GM12878 (cell line): ENCODE measurements around the gene ARHGAP26. TPM values are rescaled to one million over a fixed set of nuclear protein-coding genes. Genes with fewer than 3 reads are reported as not detected.

Source experiments
- ATAC-seq: fragments of 200-7000 bp; cut with Tn5 transposase; 3 replicates; pipeline ENCODE4 v1.9.1; 2020; ENCODE audit warnings: mild to moderate bottlenecking, moderate library complexity
- BruUV-seq: library from RNA; stranded (reverse); fragments of 400-500 nt; replicated peaks from 2 replicates; lab custom pipeline; 2021; lab: Mats Ljungman, UMichigan
- CTCF ChIA-PET: fragments of 300-600 bp; sonication (Branson Sonifier 250); formaldehyde crosslinking; extraction: SDS; loops from one replicate; lab custom pipeline; 2021; ENCODE audit warnings: inconsistent platforms; lab: Yijun Ruan, JAX
- POLR2A ChIA-PET: fragments of 350-600 bp; formaldehyde crosslinking; extraction: SDS; loops from one replicate; lab custom pipeline; 2021; ENCODE audit warnings: inconsistent platforms; lab: Charles Lee
- RAD21 ChIA-PET: fragments of 300-600 bp; sonication (Branson Sonifier 250); formaldehyde crosslinking; loops from one replicate; lab custom pipeline; 2023; ENCODE audit warnings: antibody characterized with exemption; ENCODE audit not compliant: unreplicated experiment; lab: Charles Lee
- SMC1A ChIA-PET: fragments of 300-600 bp; sonication (Branson Sonifier 250); formaldehyde crosslinking; loops from one replicate; lab custom pipeline; 2023; ENCODE audit not compliant: unreplicated experiment, uncharacterized antibody; lab: Charles Lee
- DNase-seq: peaks from one replicate; pipeline ENCODE4 v3.0.0-alpha.2; 2011; ENCODE audit warnings: low read depth, low spot score
- FAIRE-seq: peaks from 3 replicates; lab custom pipeline; 2011; peaks lifted over from hg19 to GRCh38; lab: Jason Lieb, UNC
- H2AFZ ChIP-seq: 2 replicates; pipeline ENCODE4 v1.6.0; 2011; ENCODE audit warnings: low read depth, low read length, control low read depth; ENCODE audit not compliant: control insufficient read depth
- H3K27ac ChIP-seq: 2 replicates; pipeline ENCODE4 v1.5.1; 2011; ENCODE audit warnings: control low read depth; ENCODE audit not compliant: control insufficient read depth, insufficient read depth
- H3K27me3 ChIP-seq, 2 experiments: replicated peaks in 1 of 2; 2 replicates each; pipeline versions ENCODE4 v1.6.0 to v1.6.1; 2011; ENCODE audit warnings: low read length in 1 of 2; ENCODE audit not compliant: control insufficient read depth in 2 of 2, insufficient read depth in 2 of 2
- H3K36me3 ChIP-seq, 2 experiments: 2 replicates each; pipeline ENCODE4 v1.5.1; 2011; ENCODE audit warnings: low read length in 1 of 2; ENCODE audit not compliant: control insufficient read depth in 2 of 2, insufficient read depth in 2 of 2
- H3K4me1 ChIP-seq: 2 replicates; pipeline ENCODE4 v1.6.1; 2011; ENCODE audit warnings: mild to moderate bottlenecking, low read length, moderate library complexity, mixed read lengths; ENCODE audit not compliant: control insufficient read depth, insufficient read depth
- H3K4me2 ChIP-seq: 2 replicates; pipeline ENCODE4 v1.6.0; 2011; ENCODE audit warnings: control low read depth; ENCODE audit not compliant: control insufficient read depth, insufficient read depth
- H3K4me3 ChIP-seq: fragments of 200-600 bp; sonication (generic); 2 replicates; pipeline ENCODE4 v1.5.1; 2016
- H3K79me2 ChIP-seq: 2 replicates; pipeline ENCODE4 v1.6.0; 2011; ENCODE audit warnings: low read length; ENCODE audit not compliant: control insufficient read depth, insufficient read depth
- H3K9ac ChIP-seq: 2 replicates; pipeline ENCODE4 v1.8.0; 2011; ENCODE audit warnings: low read length, control low read depth, mixed read lengths; ENCODE audit not compliant: control insufficient read depth, insufficient read depth
- H3K9me3 ChIP-seq: replicated peaks from 3 replicates; pipeline ENCODE4 v1.5.1; 2011; ENCODE audit warnings: mild to moderate bottlenecking, low read length; ENCODE audit not compliant: control insufficient read depth, insufficient read depth
- H4K20me1 ChIP-seq: 2 replicates; pipeline ENCODE4 v1.6.0; 2011; ENCODE audit not compliant: control insufficient read depth, insufficient read depth
- EED ChIP-seq: sonication (generic); IDR thresholded peaks from 2 replicates; pipeline ENCODE4 v1.6.1; 2016; ENCODE audit warnings: antibody characterized with exemption, low read depth
- GATAD2B ChIP-seq: fragments of 450-650 bp; conservative IDR thresholded peaks from 2 replicates; pipeline ENCODE4 v1.6.1; 2017; ENCODE audit warnings: low read depth, mild to moderate bottlenecking, moderate library complexity
- HDAC6 ChIP-seq: fragments of 200-600 bp; sonication (generic); IDR thresholded peaks from one replicate; pipeline ENCODE4 v1.8.0; 2017; ENCODE audit warnings: antibody characterized with exemption; ENCODE audit not compliant: unreplicated experiment
- HDGF ChIP-seq: fragments of 450-650 bp; IDR thresholded peaks from 2 replicates; pipeline ENCODE4 v1.6.1; 2016; ENCODE audit warnings: antibody characterized with exemption
- NFXL1 ChIP-seq: fragments of 450-650 bp; IDR thresholded peaks from 2 replicates; pipeline ENCODE4 v1.6.1; 2017; ENCODE audit warnings: antibody characterized with exemption, mild to moderate bottlenecking, borderline replicate concordance
- RELA ChIP-seq: fragments of 450-650 bp; IDR thresholded peaks from 2 replicates; pipeline ENCODE4 v1.8.0; 2014; ENCODE audit warnings: borderline replicate concordance; ENCODE audit not compliant: partially characterized antibody
- RFX5 ChIP-seq: IDR thresholded peaks from 2 replicates; pipeline ENCODE4 v1.6.1; 2011; ENCODE audit warnings: low read depth, low read length, improper control_type of control experiment
- WGBS: methylation state at CpG from one replicate; pipeline ENCODE4 v1.1.6; 2016; ENCODE audit warnings: low lambda C conversion rate; ENCODE audit not compliant: insufficient replicate concordance, insufficient coverage; ENCODE audit errors: missing lambda C conversion rate; 5-methylcytosine and 5-hydroxymethylcytosine counted together
- in situ Hi-C: fragments of 300-500 bp; cut with MboI; formaldehyde crosslinking; loops from 9 replicates; pipeline ENCODE4 v1.14.3; 2018; ENCODE audit warnings: mixed read lengths
- intact Hi-C: fragments of 100-400 bp; cut with micrococcal nuclease; formaldehyde crosslinking; loops from one replicate; pipeline ENCODE4 v1.14.2; 2022; ENCODE audit not compliant: unreplicated experiment
- polyA plus RNA-seq, 11 experiments: library from polyadenylated mRNA; depleted of rRNA in 4 of 11; unstranded in 6 of 11; stranded (reverse) in 5 of 11; fragments of >200 nt; fragmentation: Nextera tagmentation in 4 of 11; fragmentation: Illumina TruSeq in 1 of 11; extraction: Ambion mirVana in 4 of 11; extraction: Trizol in 1 of 11; gene quantifications; 1 replicate in 1 of 11; 2 replicates in 10 of 11; pipeline versions ENCODE4 v1.2.1 to v1.2.3, GENCODE V29; 2011 to 2016; ENCODE audit warnings: inconsistent platforms in 2 of 11, missing spikeins in 2 of 11, low read depth in 1 of 11
- total RNA-seq, 4 experiments: library from RNA; depleted of rRNA in 3 of 4; stranded (reverse); fragments of >200 nt in 3 of 4; fragmentation: Illumina TruSeq in 1 of 4; extraction: Trizol in 1 of 4; gene quantifications; 2 replicates each; pipeline versions ENCODE4 v1.2.1 to v1.2.3, GENCODE V29; 2013 to 2021
- TF ChIP-seq, protein P1 (sequence below): IDR thresholded peaks from 2 replicates; pipeline ENCODE4 v1.6.1; 2011; ENCODE audit warnings: low read depth, mild to moderate bottlenecking, low read length, moderate library complexity, borderline replicate concordance; ENCODE audit errors: extremely low read depth
- TF ChIP-seq, protein P2 (sequence below): fragments of 450-650 bp; IDR thresholded peaks from 2 replicates; pipeline ENCODE4 v1.6.1; 2018; ENCODE audit warnings: mild to moderate bottlenecking, low read depth, moderate library complexity; ENCODE audit not compliant: partially characterized antibody
- TF ChIP-seq, protein P3 (sequence below): IDR thresholded peaks from 2 replicates; pipeline ENCODE4 v1.6.1; 2011; ENCODE audit warnings: borderline replicate concordance, low read depth, mild to moderate bottlenecking, moderate library complexity, low read length; ENCODE audit not compliant: insufficient read depth, poor library complexity, severe bottlenecking

ARHGAP26 gene
- total and polyA plus RNA-seq, 10 of the 15 experiments (the other 5 are each of a cell fraction or from before 2014, with no cell fraction given), result 9.4 to 41.5 (median 19.3) TPM

DNA sequence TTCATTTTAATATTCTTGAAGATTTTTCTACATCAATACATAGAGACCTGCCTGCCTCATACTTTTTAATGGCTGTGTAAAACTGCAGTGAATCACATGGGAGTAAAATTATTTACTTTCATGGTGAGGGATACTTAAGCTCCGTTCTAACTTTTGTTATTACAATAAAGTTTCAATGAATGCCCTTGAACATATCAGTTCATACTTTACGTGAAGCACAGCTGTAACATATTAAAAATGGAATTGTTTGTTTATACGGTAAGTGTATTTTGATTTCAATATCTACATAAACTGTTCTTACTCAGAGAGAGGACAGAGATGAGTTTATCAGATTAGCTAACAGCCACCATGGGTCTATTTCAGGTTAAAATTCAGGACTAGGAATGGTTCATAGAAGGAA is 478.2 kb downstream of the ARHGAP26 start:
- BruUV-seq, result no TSS peak
- no peak overlapping the region for H3K27ac ChIP-seq
- DNase-seq, result no peak
- peaks cover 22% of the 10 kb centered on the region for H3K4me1 ChIP-seq
- WGBS, result 56% methylated on average over 3 of the region's 3 CpGs
- RAD21 ChIA-PET, result interaction anchor here (1.1 kb wide), 1 partner anchor 66 kb away, joined by 3 read pairs; no protein-coding TSS in a partner anchor
- in situ Hi-C loops, result no loop called here
- no peaks in the 10 kb centered on the region for H4K20me1 ChIP-seq
- ATAC-seq, result no peak
- FAIRE-seq, result no peak
- intact Hi-C loops, result no loop called here
- no peak for TF ChIP-seq RFX5
- POLR2A ChIA-PET, result interaction anchor here (0.7 kb wide), 1 partner anchor 9 kb away, joined by 4 read pairs; no protein-coding TSS in a partner anchor
- H3K9ac ChIP-seq, result no peak overlapping the region
- CTCF ChIA-PET, result no interaction called here
- no peaks in the 10 kb centered on the region for H3K79me2 ChIP-seq
- no peak overlapping the region for H2AFZ ChIP-seq
- SMC1A ChIA-PET, result interaction anchor here (0.7 to 6.2 kb wide), 7 partner anchors 8 to 46 kb away, joined by 3 to 60 read pairs (median 4); no protein-coding TSS in a partner anchor
- no peaks in the 10 kb centered on the region for H3K36me3 ChIP-seq
- H3K27me3 ChIP-seq, result no peaks in the 10 kb centered on the region
- H3K9me3 ChIP-seq, result peaks cover 1% of the 10 kb centered on the region; the same call in 2 of the 3 replicates
- no peak overlapping the region for H3K4me2 ChIP-seq
- no peak overlapping the region for H3K4me3 ChIP-seq

DNA sequence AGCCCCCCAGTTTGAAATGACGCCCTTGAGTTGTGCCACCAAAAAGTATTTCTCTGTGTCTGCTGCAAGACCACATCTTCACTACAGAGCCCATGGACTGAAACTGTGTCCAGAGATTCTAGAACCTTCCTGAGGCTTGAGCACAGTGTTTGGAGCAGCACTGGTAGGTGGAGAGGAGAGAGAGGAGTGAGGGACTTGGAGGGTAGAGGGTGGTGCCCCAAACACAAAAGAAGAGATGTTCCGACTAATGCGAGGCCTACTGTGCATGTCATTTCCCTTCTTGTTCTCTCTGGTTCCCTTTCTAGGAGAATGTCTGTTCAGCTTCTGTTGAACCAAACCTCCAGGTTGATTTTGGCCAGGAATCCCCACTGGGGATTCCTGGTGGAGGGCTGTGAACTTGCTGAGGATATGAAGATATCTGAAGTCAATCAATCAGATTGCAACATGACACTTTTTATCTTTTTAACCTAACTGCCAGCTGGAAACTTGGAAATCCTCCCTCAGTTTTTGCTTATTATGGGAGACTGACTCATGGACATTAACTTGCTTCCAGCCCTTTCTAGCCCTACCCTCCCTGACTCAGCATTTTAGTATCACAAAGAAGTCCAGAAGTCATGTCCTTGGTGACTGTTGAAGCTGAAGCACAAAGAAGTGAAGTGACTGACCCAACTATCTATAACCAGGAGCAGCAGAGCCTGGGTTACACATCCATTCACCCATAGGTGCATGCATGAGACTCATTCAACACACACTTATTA is 478.8 kb downstream of the ARHGAP26 start:
- H3K27ac ChIP-seq, result no peak overlapping the region
- H3K27me3 ChIP-seq, result no peaks in the 10 kb centered on the region
- CTCF ChIA-PET, result interaction anchor here (2.1 kb wide), 1 partner anchor 9 kb away, joined by 14 read pairs; no protein-coding TSS in a partner anchor
- DNase-seq (no peak), FAIRE-seq (no peak), ATAC-seq (no peak)
- H3K79me2 ChIP-seq, result no peaks in the 10 kb centered on the region
- intact Hi-C loops (no loop called here), in situ Hi-C loops (no loop called here)
- no peak overlapping the region for H3K9ac ChIP-seq
- H3K4me2 ChIP-seq, result no peak overlapping the region
- H3K36me3 ChIP-seq, result no peaks in the 10 kb centered on the region
- H3K9me3 ChIP-seq, result peaks cover 1% of the 10 kb centered on the region; the same call in 2 of the 3 replicates
- H2AFZ ChIP-seq, result no peak overlapping the region
- no peak overlapping the region for H3K4me3 ChIP-seq
- POLR2A ChIA-PET, result interaction anchor here (1.3 to 2.3 kb wide), 4 partner anchors 9 to 18 kb away, joined by 4 to 10 read pairs (median 6); no protein-coding TSS in a partner anchor
- peaks cover 22% of the 10 kb centered on the region for H3K4me1 ChIP-seq
- TF ChIP-seq HDAC6, result no peak
- TF ChIP-seq, protein P1, sequence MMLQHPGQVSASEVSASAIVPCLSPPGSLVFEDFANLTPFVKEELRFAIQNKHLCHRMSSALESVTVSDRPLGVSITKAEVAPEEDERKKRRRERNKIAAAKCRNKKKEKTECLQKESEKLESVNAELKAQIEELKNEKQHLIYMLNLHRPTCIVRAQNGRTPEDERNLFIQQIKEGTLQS, result no peak
- TF ChIP-seq, protein P2, sequence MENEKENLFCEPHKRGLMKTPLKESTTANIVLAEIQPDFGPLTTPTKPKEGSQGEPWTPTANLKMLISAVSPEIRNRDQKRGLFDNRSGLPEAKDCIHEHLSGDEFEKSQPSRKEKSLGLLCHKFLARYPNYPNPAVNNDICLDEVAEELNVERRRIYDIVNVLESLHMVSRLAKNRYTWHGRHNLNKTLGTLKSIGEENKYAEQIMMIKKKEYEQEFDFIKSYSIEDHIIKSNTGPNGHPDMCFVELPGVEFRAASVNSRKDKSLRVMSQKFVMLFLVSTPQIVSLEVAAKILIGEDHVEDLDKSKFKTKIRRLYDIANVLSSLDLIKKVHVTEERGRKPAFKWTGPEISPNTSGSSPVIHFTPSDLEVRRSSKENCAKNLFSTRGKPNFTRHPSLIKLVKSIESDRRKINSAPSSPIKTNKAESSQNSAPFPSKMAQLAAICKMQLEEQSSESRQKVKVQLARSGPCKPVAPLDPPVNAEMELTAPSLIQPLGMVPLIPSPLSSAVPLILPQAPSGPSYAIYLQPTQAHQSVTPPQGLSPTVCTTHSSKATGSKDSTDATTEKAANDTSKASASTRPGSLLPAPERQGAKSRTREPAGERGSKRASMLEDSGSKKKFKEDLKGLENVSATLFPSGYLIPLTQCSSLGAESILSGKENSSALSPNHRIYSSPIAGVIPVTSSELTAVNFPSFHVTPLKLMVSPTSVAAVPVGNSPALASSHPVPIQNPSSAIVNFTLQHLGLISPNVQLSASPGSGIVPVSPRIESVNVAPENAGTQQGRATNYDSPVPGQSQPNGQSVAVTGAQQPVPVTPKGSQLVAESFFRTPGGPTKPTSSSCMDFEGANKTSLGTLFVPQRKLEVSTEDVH, result no peak
- no peak for TF ChIP-seq RELA
- TF ChIP-seq HDGF, result no peak
- TF ChIP-seq GATAD2B, result no peak
- TF ChIP-seq, protein P3, sequence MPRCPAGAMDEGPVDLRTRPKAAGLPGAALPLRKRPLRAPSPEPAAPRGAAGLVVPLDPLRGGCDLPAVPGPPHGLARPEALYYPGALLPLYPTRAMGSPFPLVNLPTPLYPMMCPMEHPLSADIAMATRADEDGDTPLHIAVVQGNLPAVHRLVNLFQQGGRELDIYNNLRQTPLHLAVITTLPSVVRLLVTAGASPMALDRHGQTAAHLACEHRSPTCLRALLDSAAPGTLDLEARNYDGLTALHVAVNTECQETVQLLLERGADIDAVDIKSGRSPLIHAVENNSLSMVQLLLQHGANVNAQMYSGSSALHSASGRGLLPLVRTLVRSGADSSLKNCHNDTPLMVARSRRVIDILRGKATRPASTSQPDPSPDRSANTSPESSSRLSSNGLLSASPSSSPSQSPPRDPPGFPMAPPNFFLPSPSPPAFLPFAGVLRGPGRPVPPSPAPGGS, result no peak
- TF ChIP-seq NFXL1, result no peak
- TF ChIP-seq EED, result no peak
- SMC1A ChIA-PET, result interaction anchor here (0.7 to 6.2 kb wide), 12 partner anchors 9 to 87 kb away, joined by 3 to 60 read pairs (median 4); no protein-coding TSS in a partner anchor
- BruUV-seq, result no TSS peak
- RAD21 ChIA-PET, result interaction anchor here (1.1 to 1.3 kb wide), 3 partner anchors 18 to 65 kb away, joined by 3 to 4 read pairs (median 4); no protein-coding TSS in a partner anchor
- no peaks in the 10 kb centered on the region for H4K20me1 ChIP-seq
- WGBS, result 97% methylated on average over 3 of the region's 3 CpGs
